Measurements from ENCODE around the gene LRRC2.
"Not testable (repeated sequence)": the region's sequence is repeated elsewhere in the genome, so short reads cannot be mapped to it uniquely, and the experiment has no call there.

LRRC2 gene

GRCh38 chr3:46495901-46496456, 70.1 kb downstream of the LRRC2 start:
- no peaks in the 10 kb centered on the region for H3K9me3 ChIP-seq (replicated peaks; ENCODE audit: insufficient read depth, low read length)
- no peaks in the 10 kb centered on the region for H3K27me3 ChIP-seq (replicated peaks; ENCODE audit: insufficient read depth, low read length)
- H3F3A ChIP-seq (ENCODE audit: insufficient read depth, low read length): no peaks in the 10 kb centered on the region
- H3K9ac ChIP-seq (ENCODE audit: low read length): no peak overlapping the region
- no peak overlapping the region for H2AFZ ChIP-seq (ENCODE audit: low read length)
- no peak overlapping the region for H3K27ac ChIP-seq (ENCODE audit: low read length)
- no peak overlapping the region for H3K4me2 ChIP-seq (ENCODE audit: low read depth, low read length)
- H3K79me2 ChIP-seq (ENCODE audit: low read length): no peaks in the 10 kb centered on the region
- no peaks in the 10 kb centered on the region for H3K9me2 ChIP-seq (replicated peaks; ENCODE audit: insufficient read depth, low read length)
- no peak for DNase-seq
- TF ChIP-seq CTCF (IDR thresholded peaks at IDR 0.05; ENCODE audit: low read length): no peak
- no peak for TF ChIP-seq EZH2 (optimal IDR thresholded peaks at IDR 0.05; ENCODE audit: low read depth, low read length)
- TF ChIP-seq EZH2phosphoT487 (IDR thresholded peaks at IDR 0.05; ENCODE audit: low read length): no peak
- H3K36me3 ChIP-seq (replicated peaks; ENCODE audit: insufficient read depth, low read length): no peaks in the 10 kb centered on the region
- peaks cover 33% of the 10 kb centered on the region for H3K4me1 ChIP-seq (ENCODE audit: low read length)
- H4K20me1 ChIP-seq (ENCODE audit: insufficient read depth, low read length): no peaks in the 10 kb centered on the region
- no peak overlapping the region for H3K4me3 ChIP-seq (ENCODE audit: low read length)

GRCh38 chr3:46494491-46494890, 71.6 kb downstream of the LRRC2 start:
- not testable (repeated sequence) for H3K36me3 ChIP-seq (replicated peaks; ENCODE audit: insufficient read depth, low read length); H3K9me3 ChIP-seq (replicated peaks; ENCODE audit: insufficient read depth, low read length); H4K20me1 ChIP-seq (ENCODE audit: insufficient read depth, low read length); H3K27ac ChIP-seq (ENCODE audit: low read length); H3K79me2 ChIP-seq (ENCODE audit: low read length); H2AFZ ChIP-seq (ENCODE audit: low read length); H3K4me3 ChIP-seq (ENCODE audit: low read length); H3K9me2 ChIP-seq (replicated peaks; ENCODE audit: insufficient read depth, low read length); H3F3A ChIP-seq (ENCODE audit: insufficient read depth, low read length); DNase-seq; H3K4me2 ChIP-seq (ENCODE audit: low read depth, low read length); H3K9ac ChIP-seq (ENCODE audit: low read length); H3K27me3 ChIP-seq (replicated peaks; ENCODE audit: insufficient read depth, low read length)
- peaks cover 29% of the 10 kb centered on the region for H3K4me1 ChIP-seq (ENCODE audit: low read length)

- H3F3A ChIP-seq (ENCODE audit: insufficient read depth, low read length): no peaks in the 10 kb centered on the region
- peaks cover 36% of the 10 kb centered on the region for H3K4me1 ChIP-seq (ENCODE audit: low read length)
- no peaks in the 10 kb centered on the region for H3K79me2 ChIP-seq (ENCODE audit: low read length)
- no peak overlapping the region for H3K4me2 ChIP-seq (ENCODE audit: low read depth, low read length)
- H3K9ac ChIP-seq (ENCODE audit: low read length): no peak overlapping the region
- no peak overlapping the region for H3K4me3 ChIP-seq (ENCODE audit: low read length)
- peak overlapping the region; percentile 60; the same call in 1 of the 2 replicates for H3K27ac ChIP-seq (ENCODE audit: low read length)
- TF ChIP-seq CTCF (IDR thresholded peaks at IDR 0.05; ENCODE audit: low read length) (no peak), EZH2phosphoT487 (IDR thresholded peaks at IDR 0.05; ENCODE audit: low read length) (no peak), EZH2 (optimal IDR thresholded peaks at IDR 0.05; ENCODE audit: low read depth, low read length) (no peak)
- no peaks in the 10 kb centered on the region for H3K27me3 ChIP-seq (replicated peaks; ENCODE audit: insufficient read depth, low read length)
- no peaks in the 10 kb centered on the region for H3K9me3 ChIP-seq (replicated peaks; ENCODE audit: insufficient read depth, low read length)
- H2AFZ ChIP-seq (ENCODE audit: low read length): peak overlapping the region; percentile 12; the same call in 1 of the 2 replicates
- H4K20me1 ChIP-seq (ENCODE audit: insufficient read depth, low read length): no peaks in the 10 kb centered on the region
- H3K9me2 ChIP-seq (replicated peaks; ENCODE audit: insufficient read depth, low read length): no peaks in the 10 kb centered on the region
- peak; percentile 59 for DNase-seq
- H3K36me3 ChIP-seq (replicated peaks; ENCODE audit: insufficient read depth, low read length): no peaks in the 10 kb centered on the region
Measured at GRCh38 chr3:46492890-46493547, 73.1 kb downstream of the LRRC2 start.
